A673 (cell line): ENCODE results near the gene CACNA2D2.

Experiments used
- EZH2 ChIP-seq: fragments of 200-600 bp; sonication (generic); IDR thresholded peaks from 2 replicates; pipeline ENCODE4 v1.6.1; 2017; ENCODE audit warnings: borderline replicate concordance, low read depth, mild to moderate bottlenecking, mixed read lengths, antibody characterized with exemption, low read length; ENCODE audit not compliant: poor library complexity, severe bottlenecking
- TF ChIP-seq, protein P1 (sequence below): fragments of 300-800, 200-600 bp; sonication (generic); conservative IDR thresholded peaks from 2 replicates; pipeline ENCODE4 v1.5.1; 2017; ENCODE audit warnings: low read depth, mild to moderate bottlenecking, antibody characterized with exemption, low read length, moderate library complexity, mixed read lengths

DNA sequence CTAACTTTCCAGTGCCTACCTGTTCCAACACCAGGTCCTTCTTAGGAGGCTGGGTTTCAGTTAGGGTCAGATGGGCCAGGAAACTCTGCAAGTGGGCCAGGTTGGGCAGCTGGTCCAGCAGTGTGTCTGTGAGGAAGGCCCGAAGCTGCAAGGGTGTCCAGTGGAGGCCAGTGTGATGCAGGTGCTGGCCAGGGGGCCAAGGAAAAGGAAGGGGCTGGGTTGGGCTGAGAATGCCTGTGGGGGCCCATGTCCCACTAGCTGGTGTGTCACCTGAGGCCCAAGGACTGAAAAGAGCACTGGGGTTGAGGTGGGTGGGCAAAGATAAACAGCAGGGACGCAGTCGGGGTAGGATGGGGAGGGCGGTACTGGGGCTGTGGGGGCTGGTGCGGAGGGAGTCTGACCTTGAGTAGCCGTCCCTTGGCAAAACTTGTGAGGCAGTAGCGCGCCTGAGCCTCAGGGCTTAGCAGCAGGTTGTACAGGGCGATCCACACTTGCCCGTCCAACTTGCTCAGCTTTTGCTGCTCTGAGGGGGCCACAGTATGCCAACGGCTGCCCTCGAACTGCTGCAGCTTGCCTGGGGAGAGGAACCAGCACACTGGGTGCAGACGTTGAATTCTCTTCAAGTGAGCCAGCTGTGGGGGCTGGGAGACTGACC lies 161.3 kb downstream of the CACNA2D2 start:
- TF ChIP-seq, protein P1, sequence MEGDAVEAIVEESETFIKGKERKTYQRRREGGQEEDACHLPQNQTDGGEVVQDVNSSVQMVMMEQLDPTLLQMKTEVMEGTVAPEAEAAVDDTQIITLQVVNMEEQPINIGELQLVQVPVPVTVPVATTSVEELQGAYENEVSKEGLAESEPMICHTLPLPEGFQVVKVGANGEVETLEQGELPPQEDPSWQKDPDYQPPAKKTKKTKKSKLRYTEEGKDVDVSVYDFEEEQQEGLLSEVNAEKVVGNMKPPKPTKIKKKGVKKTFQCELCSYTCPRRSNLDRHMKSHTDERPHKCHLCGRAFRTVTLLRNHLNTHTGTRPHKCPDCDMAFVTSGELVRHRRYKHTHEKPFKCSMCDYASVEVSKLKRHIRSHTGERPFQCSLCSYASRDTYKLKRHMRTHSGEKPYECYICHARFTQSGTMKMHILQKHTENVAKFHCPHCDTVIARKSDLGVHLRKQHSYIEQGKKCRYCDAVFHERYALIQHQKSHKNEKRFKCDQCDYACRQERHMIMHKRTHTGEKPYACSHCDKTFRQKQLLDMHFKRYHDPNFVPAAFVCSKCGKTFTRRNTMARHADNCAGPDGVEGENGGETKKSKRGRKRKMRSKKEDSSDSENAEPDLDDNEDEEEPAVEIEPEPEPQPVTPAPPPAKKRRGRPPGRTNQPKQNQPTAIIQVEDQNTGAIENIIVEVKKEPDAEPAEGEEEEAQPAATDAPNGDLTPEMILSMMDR = no peak
- no peak for TF ChIP-seq EZH2
